AG09309 (cell line): ENCODE results near the gene ADCY6.
A peak's percentile ranks its signal among the peaks of the same experiment; 100 is the strongest.

Source experiments
- DNase-seq: peaks from one replicate; pipeline ENCODE4 v3.0.0-alpha.2; 2010; ENCODE audit warnings: low read depth
- H3K4me3 ChIP-seq: 2 replicates; pipeline ENCODE4 v1.5.1; 2011; ENCODE audit warnings: mild to moderate bottlenecking, low read depth, low read length, moderate library complexity; ENCODE audit not compliant: control insufficient read depth
- CTCF ChIP-seq: IDR thresholded peaks from 2 replicates; pipeline ENCODE4 v1.5.1; 2011; ENCODE audit warnings: mild to moderate bottlenecking, low read depth, low read length, inconsistent platforms; ENCODE audit not compliant: insufficient read depth, control insufficient read depth; ENCODE audit errors: missing control alignments

The ADCY6 gene

GRCh38 chr12:48795550-48796455 is 6.9 kb upstream of the ADCY6 start:
- peak; percentile 92 for TF ChIP-seq CTCF
- no peak for DNase-seq
- no peak overlapping the region for H3K4me3 ChIP-seq

- no peak overlapping the region for H3K4me3 ChIP-seq
- no peak for DNase-seq
- TF ChIP-seq CTCF, result no peak
These were observed 6.0 kb upstream of the ADCY6 start for GRCh38 chr12:48794870-48795269.

GRCh38 chr12:48793696-48794095 is 4.8 kb upstream of the ADCY6 start:
- no peak for TF ChIP-seq CTCF
- DNase-seq, result no peak
- H3K4me3 ChIP-seq, result no peak overlapping the region

GRCh38 chr12:48789858-48790326 is 1.0 kb upstream of the ADCY6 start:
- no peak for TF ChIP-seq CTCF
- peak overlapping the region; percentile 87 for H3K4me3 ChIP-seq
- no peak for DNase-seq

- peak overlapping the region; percentile 87 for H3K4me3 ChIP-seq
- no peak for DNase-seq
- TF ChIP-seq CTCF, result no peak
These were observed 400 bp downstream of the ADCY6 start for GRCh38 chr12:48788524-48788853.

- H3K4me3 ChIP-seq, result peak overlapping the region; percentile 87
- DNase-seq, result no peak
- TF ChIP-seq CTCF, result no peak
These were observed 932 bp downstream of the ADCY6 start for GRCh38 chr12:48787791-48788523.
